Transverse colon (tissue), 4 donors: ENCODE measurements around the gene VWF. TPM values are rescaled to one million over a fixed set of nuclear protein-coding genes. Genes with fewer than 3 reads are reported as not detected.

Experiments
- DNase-seq: peaks from one replicate; pipeline ENCODE4 v3.0.0-alpha.2; 2019
- H3K27ac ChIP-seq, 4 donors: fragments of 200-600 bp; sonication (generic); 2 replicates each; pipeline ENCODE4 v1.5.1; 2016 to 2018; ENCODE audit warnings: inconsistent platforms in 4 of 4
- H3K27me3 ChIP-seq: fragments of 200-600 bp; sonication (generic); 2 replicates; pipeline ENCODE4 v1.5.1; 2017; ENCODE audit warnings: inconsistent platforms
- H3K36me3 ChIP-seq, 4 donors: fragments of 200-600 bp; sonication (generic); 2 replicates each; pipeline ENCODE4 v1.5.1; 2017 to 2019; ENCODE audit warnings: inconsistent platforms in 4 of 4
- H3K4me1 ChIP-seq, 4 donors: fragments of 200-600 bp; sonication (generic); 2 replicates each; pipeline ENCODE4 v1.5.1; 2017 to 2020; ENCODE audit warnings: inconsistent platforms in 4 of 4
- H3K4me3 ChIP-seq, 4 donors: fragments of 200-600 bp; sonication (generic); 1 replicate in 1 of 4; 2 replicates in 3 of 4; pipeline versions ENCODE4 v1.5.1 to v1.6.1; 2017 to 2019; ENCODE audit warnings: inconsistent platforms in 4 of 4
- H3K9me3 ChIP-seq, 2 donors: fragments of 200-600 bp; sonication (generic); 2 replicates each; pipeline ENCODE4 v1.5.1; 2017 to 2019; ENCODE audit warnings: inconsistent platforms in 2 of 2
- EP300 ChIP-seq: sonication (generic); formaldehyde crosslinking; IDR thresholded peaks from one replicate; pipeline ENCODE4 v1.6.1; 2017; ENCODE audit warnings: antibody characterized with exemption, low read depth
- POLR2A ChIP-seq: fragments of 450-650 bp; IDR thresholded peaks from one replicate; pipeline ENCODE4 v1.6.1; 2016; ENCODE audit warnings: antibody characterized with exemption, mild to moderate bottlenecking, moderate library complexity
- POLR2AphosphoS5 ChIP-seq, 3 donors: sonication (generic); formaldehyde crosslinking; IDR thresholded peaks; one replicate each; pipeline ENCODE4 v1.6.1; 2016; ENCODE audit warnings: antibody characterized with exemption in 3 of 3
- WGBS, 2 donors: methylation state at CpG; one replicate each; pipeline ENCODE4 v1.1.5; 2018; ENCODE audit warnings: low coverage in 1 of 2; 5-methylcytosine and 5-hydroxymethylcytosine counted together
- in situ Hi-C, 4 donors: fragments of 200-750 bp; cut with MboI; loops; one replicate each; pipeline versions ENCODE4 v1.15.0 to v1.15.1; 2017; ENCODE audit warnings: low sequenced_read_pairs in 3 of 4, low pct_ligation_motif_present in 1 of 4, low pct_unique_long_range_greater_than_20kb in 1 of 4
- intact Hi-C: fragments of 100-400 bp; cut with DNase I; formaldehyde crosslinking; loops from one replicate; pipeline ENCODE4 v1.15.1; 2023; ENCODE audit warnings: low total_unique reads
- total RNA-seq, 4 donors: library from RNA; depleted of rRNA; stranded (reverse); fragments of >200 nt; gene quantifications; one replicate each; pipeline ENCODE4 v1.1.0, GENCODE V29; 2016
- TF ChIP-seq, protein P1 (sequence below), 5 experiments: fragments of 200-600 bp in 3 of 5; fragments of 450-650 bp in 2 of 5; sonication (generic) in 3 of 5; IDR thresholded peaks; 1 replicate in 2 of 5; 2 replicates in 3 of 5; pipeline ENCODE4 v1.5.1; 2016 to 2017; ENCODE audit warnings: antibody characterized with exemption in 5 of 5, inconsistent platforms in 3 of 5, mild to moderate bottlenecking in 2 of 5, moderate library complexity in 1 of 5

Gene VWF
- total RNA-seq, 4 donors from 2014 or later: 31.3 to 71.2 (median 51.5) TPM

DNA sequence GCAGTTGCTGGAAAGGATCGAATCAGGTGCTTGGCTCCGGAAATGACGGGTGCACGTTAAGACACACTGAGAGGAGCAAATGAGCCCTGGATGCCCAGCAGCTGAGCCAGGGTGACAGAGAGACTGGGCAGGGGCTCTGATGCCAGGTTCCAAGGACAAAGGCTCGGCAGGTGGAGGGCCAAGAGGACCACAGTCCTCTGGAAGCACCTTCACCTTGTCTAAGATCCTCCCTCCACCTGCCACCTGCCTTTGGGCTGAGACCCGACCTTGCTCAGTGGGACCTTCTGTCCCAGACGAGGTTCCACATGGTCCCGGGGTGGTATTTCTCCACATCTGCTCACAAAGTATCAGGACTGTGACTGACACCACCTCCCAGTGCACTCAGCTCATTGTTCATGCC lies 180.4 kb downstream of the VWF start:
- Histone ChIP-seq H3K4me1 (peaks cover 0 to 9% (median 8%) of the 10 kb centered on the region in 4 donors), H3K27ac (no peak overlapping the region), H3K27me3 (peaks cover 44% of the 10 kb centered on the region), H3K9me3 (no peaks in the 10 kb centered on the region), H3K36me3 (no peaks in the 10 kb centered on the region), H3K4me3 (no peak overlapping the region)
- in situ Hi-C loops: no loop called here
- no peak for DNase-seq
- WGBS, 2 donors: 74% methylated on average over 8 of the region's 8 CpGs; no CpG with 5 or more reads in 1 of the 2 donors
- intact Hi-C loops: no loop called here
- no peak for TF ChIP-seq EP300
- TF ChIP-seq, protein P1, sequence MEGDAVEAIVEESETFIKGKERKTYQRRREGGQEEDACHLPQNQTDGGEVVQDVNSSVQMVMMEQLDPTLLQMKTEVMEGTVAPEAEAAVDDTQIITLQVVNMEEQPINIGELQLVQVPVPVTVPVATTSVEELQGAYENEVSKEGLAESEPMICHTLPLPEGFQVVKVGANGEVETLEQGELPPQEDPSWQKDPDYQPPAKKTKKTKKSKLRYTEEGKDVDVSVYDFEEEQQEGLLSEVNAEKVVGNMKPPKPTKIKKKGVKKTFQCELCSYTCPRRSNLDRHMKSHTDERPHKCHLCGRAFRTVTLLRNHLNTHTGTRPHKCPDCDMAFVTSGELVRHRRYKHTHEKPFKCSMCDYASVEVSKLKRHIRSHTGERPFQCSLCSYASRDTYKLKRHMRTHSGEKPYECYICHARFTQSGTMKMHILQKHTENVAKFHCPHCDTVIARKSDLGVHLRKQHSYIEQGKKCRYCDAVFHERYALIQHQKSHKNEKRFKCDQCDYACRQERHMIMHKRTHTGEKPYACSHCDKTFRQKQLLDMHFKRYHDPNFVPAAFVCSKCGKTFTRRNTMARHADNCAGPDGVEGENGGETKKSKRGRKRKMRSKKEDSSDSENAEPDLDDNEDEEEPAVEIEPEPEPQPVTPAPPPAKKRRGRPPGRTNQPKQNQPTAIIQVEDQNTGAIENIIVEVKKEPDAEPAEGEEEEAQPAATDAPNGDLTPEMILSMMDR (IDR thresholded peaks at IDR 0.05): no peak
- no peak for TF ChIP-seq POLR2A
- no peak for TF ChIP-seq POLR2AphosphoS5 (IDR thresholded peaks at IDR 0.05)

DNA sequence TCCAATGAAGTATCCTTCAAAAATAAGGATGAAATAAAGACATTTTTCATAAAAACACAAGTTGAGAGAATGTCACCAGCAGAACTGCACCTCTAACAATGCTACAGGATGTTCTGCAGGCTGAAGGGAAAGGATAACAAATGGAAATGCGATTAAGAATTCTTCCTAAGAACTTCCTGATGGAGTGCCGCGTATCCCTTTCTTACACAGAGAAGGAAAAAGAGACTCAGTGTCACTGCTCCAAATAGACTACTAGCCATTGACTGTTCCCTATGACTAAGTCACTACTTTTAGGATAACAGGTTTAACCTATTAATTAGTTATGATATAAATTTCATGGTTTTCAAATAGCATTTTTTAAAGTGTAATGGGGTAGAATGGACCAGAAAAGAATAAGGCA lies 182.6 kb downstream of the VWF start:
- Histone ChIP-seq H3K9me3 (no peaks in the 10 kb centered on the region), H3K27ac (no peak overlapping the region), H3K36me3 (no peaks in the 10 kb centered on the region), H3K4me1 (peaks cover 0 to 9% (median 8%) of the 10 kb centered on the region in 4 donors), H3K4me3 (no peak overlapping the region), H3K27me3 (peaks cover 36% of the 10 kb centered on the region)
- no peak for TF ChIP-seq POLR2A
- TF ChIP-seq, protein P1 (IDR thresholded peaks at IDR 0.05): no peak
- TF ChIP-seq POLR2AphosphoS5 (IDR thresholded peaks at IDR 0.05): no peak
- no peak for TF ChIP-seq EP300
- 86% methylated on average over 3 of the region's 3 CpGs; no CpG with 5 or more reads in 1 of the 2 donors for WGBS, 2 donors
- DNase-seq: no peak
- in situ Hi-C loops (no loop called here), intact Hi-C loops (no loop called here)

DNA sequence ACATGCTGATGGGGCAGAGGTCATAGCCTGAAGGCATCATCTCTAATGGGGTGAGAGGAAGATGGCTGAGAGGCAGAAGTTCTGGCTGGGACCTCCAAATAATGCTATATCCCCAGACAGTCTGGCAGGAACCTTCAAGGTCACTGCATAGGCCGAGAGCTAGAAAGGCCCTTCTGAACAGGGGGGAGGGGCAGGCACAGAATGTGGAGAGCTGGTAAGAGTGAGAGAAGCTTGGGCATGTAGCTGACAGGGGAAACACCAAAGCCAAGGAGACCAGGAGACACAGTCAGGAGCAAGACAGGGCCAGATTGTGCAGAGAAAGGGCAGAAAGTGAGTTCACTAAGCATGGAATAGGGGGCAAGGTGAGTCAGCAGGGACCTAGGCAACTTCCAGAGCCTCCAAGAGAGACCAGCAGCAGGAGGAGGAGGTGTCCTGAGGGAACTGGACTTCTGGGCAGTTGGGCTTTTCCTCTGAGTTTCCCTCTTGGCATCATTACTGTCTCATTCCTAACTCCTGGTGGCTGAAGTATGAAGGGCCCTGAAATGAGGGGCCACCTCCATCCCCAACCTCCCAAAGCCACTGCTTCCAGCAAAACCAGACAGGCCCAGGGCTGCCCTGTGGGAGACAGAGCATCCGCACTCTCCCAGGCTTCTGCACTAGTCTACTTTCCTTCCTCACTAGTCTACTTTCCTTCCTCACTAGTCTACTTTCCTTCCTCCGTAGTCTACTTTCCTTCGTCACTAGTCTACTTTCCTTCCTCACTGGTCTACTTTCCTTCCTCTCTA lies 196.5 kb downstream of the VWF start:
- Histone ChIP-seq H3K4me3 (no peak overlapping the region), H3K36me3 (no peaks in the 10 kb centered on the region), H3K27ac (no peak overlapping the region), H3K27me3 (no peaks in the 10 kb centered on the region), H3K4me1 (no peaks in the 10 kb centered on the region), H3K9me3 (no peaks in the 10 kb centered on the region)
- in situ Hi-C loops (no loop called here), intact Hi-C loops (no loop called here)
- DNase-seq: no peak
- TF ChIP-seq, protein P1 (IDR thresholded peaks at IDR 0.05): no peak
- TF ChIP-seq EP300 (no peak), POLR2AphosphoS5 (IDR thresholded peaks at IDR 0.05) (no peak), POLR2A (no peak)
- WGBS, 2 donors: 74 to 79% methylated on average over 4 of the region's 4 CpGs

DNA sequence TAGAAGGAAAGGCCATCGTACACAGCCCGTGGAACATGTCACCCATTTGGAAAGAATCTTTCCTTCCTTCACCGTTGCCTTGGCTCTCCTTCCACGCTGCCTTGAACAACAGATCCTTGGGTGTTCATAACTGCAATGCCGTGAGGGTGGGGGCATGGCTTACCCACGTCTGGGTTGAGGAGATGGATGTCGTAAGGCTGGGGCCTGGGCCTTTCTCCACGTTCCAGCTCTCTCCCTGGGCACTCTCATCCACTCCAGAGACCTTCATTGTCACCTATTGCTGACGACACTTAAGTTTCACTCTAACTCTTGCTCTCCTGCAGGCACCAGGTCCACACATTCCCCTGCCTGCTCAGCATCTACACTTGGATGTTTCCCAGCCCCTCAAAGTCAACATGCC lies 198.8 kb downstream of the VWF start:
- no peak overlapping the region for H3K27ac ChIP-seq
- WGBS, 2 donors: 82% methylated on average over 9 of the region's 9 CpGs; no CpG with 5 or more reads in 1 of the 2 donors
- H3K27me3 ChIP-seq: no peaks in the 10 kb centered on the region
- no peaks in the 10 kb centered on the region for H3K4me1 ChIP-seq
- in situ Hi-C loops (no loop called here), intact Hi-C loops (no loop called here)
- no peak for TF ChIP-seq POLR2AphosphoS5 (IDR thresholded peaks at IDR 0.05)
- DNase-seq: no peak
- H3K4me3 ChIP-seq: no peak overlapping the region
- no peaks in the 10 kb centered on the region for H3K36me3 ChIP-seq
- H3K9me3 ChIP-seq: no peaks in the 10 kb centered on the region
